ENCODE data around the gene AQP2.
"Not testable (repeated sequence)": the region's sequence is repeated elsewhere in the genome, so short reads cannot be mapped to it uniquely, and the experiment has no call there.

AQP2 gene

DNA sequence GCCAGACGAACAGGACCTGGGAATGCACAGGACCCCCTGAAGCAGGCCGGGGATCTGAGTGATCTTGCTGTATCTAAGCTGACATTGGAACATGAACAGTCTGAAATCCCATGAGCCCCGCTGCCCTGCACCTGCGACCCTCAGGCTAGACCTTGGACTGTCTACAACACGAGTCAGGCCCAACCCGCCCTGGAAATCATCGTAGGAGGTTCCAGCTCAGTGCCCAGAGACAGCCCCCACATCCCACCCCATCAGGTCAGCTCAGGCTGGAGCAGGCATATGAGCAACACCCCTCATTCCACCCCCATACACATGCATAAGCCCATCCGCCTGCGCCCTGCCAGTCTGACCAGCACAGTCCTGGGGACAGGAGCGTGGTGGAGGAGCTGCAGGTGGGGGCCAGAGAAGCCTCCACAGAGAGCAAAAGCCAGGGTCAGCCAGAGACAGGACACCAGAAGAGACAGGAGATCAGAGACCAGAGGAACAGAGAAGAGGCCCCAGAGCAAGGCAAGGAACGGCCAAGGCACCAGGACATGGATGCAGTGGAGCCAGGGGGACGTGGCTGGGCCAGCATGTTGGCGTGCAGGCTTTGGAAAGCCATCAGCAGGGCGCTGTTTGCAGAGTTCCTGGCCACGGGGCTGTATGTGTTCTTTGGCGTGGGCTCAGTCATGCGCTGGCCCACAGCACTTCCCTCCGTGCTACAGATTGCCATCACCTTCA is 22.3 kb downstream of the AQP2 start, which contains the start of gene AQP6:
Gene AQP6 (plus strand): TSS at position 307 of the 720 bp plus-strand sequence. CDS start 227 bp downstream, at position 534.
- DNase-seq, result no peak

GRCh38 chr12:49973361-49973830 is 22.9 kb downstream of the AQP2 start:
- no peak for DNase-seq

DNA sequence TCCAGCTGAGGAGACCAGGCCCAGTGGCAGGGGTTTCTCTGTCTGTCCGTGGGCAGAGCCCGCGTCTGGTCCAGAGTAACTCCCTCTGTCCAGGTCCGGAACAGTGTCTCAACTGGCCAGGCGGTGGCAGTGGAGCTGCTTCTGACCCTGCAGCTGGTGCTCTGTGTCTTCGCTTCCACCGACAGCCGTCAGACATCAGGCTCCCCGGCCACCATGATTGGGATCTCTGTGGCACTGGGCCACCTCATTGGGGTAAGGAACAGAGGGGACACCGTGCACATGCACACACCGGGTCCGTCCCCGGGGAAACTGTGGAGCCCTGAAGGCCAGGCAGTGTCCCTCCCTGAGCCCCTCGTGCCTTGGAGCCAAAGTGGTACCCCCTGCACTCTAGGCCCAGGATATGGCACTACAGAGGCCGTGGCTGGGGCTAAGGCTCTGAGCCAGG is 23.7 kb downstream of the AQP2 start:
- no peak for DNase-seq

- no peak for DNase-seq
These were observed 24.3 kb downstream of the AQP2 start for GRCh38 chr12:49974677-49975317.

- DNase-seq, result no peak
These were observed 24.8 kb downstream of the AQP2 start for GRCh38 chr12:49975318-49975761.

GRCh38 chr12:49976557-49976956 is 26.0 kb downstream of the AQP2 start:
- no peak for DNase-seq

DNA sequence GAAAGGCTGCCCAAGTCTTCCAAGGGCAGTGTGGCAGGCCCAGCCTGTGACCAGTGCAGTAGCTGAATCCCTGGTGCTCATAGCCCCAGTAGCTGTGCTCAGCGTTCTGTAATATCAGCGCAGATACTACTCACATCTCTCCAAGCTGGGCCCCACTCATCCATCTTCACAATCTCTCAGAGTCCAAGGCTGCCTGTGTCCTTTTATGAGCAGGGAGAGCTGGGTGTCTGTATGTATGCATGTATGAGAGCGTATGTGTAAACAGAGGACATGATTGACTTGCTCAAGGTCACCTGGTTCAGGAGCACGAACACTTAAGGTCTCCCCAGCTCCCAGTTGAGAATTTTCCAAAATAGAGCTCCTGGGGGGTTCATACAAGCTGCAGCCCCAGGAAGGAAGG is 27.6 kb downstream of the AQP2 start:
- DNase-seq, result no peak

DNA sequence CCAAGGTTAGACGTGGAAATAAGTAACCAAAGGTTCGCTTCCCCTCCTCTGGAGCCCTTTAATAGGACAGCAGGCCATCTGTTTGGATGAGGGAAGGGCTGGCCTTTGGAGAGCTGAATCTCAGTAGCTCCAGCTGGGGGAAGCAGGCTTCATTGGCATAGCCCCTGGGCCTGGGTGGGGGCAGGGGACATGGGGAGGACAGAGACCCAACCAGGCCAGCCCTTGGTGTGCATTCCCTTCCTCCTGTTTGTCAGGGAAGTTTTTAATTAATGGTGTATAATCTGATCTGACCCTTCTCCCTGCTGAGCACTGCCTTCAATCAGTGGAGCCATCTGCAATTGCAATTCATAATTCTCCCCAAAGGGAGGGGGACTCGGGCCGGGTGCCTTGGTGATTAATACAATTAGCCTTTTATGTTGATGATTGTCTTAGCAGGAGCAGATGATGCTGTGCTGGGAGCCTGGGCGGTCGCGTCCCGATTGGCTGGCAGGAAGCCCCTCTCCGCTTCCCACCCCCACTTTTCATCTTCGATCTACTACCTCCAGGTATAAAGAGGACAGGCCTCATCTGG is 28.6 kb downstream of the AQP2 start:
- no peak for DNase-seq

- no peak for DNase-seq
These were observed 29.3 kb downstream of the AQP2 start for GRCh38 chr12:49979791-49980190.

DNA sequence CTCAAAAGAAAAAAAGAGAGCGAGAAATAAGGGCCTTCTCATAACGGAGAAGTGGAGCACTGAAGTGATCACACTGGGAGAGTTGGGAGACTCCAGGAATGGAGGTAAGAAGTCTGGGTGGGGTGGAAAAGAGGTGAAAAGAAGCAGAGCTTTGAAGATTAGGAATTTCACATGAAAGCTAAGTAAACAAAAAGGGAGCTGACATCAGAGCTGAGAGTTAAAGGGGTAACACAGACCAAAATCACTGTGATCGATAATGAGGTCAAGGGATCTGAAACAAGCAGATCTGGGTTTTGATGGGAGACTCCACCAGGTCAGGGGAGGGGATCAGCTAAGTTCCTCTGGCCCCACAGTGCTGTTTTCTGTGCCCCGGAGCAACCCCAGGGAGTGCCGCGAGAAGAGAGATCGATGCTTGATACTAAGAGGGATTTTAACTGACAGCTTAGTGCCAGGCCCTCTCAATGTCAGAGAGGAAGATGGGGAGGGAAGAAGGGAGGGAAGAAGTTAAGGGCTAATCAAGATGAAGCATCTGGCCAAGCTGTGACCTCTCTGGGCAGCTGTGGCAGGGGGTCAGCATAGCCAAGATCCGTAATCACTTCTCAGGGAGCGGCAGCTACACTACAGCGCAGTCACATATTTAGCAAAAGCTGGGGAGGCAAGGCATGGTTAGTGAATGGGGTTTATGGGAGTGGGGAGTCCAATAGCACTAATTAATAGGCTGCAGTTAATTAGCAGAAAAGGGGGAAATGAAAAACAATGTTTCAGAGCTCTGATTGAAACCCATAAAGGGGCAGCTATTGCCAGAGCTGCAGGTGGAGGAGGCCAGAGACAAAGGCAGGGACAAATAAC is 30.2 kb downstream of the AQP2 start:
- no peak for DNase-seq

DNA sequence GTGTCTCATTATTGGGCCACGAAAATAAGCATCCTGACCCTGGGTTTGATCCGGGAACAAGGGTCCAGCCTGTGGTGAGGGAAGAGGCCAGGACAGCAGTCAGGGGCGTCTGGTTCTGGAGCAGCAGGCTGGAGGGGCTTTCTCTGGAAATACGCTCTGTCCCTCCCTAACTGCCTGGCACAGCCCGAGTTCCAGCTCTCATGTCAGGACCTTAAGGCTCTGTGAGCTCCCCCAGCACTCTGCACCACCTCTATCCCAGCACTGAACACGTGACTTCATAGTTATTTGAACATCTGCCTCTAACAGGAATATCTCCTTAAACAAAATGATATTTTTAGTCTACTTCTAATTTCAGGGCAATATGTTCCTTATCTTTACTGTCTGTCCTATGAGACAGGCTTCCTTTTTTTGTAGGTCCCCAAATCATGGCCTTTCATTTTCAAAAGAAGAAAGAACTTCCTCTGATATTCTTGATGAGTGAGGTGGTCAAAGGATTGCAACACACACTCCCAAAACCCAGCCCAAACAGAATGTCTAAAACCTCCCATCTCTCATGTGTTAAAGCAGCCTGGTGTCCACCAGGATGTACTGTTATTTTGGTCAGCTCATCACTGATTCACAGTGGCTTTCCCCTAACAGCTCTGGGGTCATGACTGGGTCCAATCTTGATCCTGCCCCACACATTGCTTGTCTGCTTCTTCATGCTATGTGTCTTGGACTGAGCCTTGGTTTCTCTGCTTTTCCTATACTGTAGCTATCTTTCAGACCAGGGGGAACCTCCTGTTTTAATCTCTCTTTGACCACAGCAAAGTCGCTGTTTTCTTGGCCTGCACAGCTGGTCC is 31.9 kb downstream of the AQP2 start:
- DNase-seq, result no peak

DNA sequence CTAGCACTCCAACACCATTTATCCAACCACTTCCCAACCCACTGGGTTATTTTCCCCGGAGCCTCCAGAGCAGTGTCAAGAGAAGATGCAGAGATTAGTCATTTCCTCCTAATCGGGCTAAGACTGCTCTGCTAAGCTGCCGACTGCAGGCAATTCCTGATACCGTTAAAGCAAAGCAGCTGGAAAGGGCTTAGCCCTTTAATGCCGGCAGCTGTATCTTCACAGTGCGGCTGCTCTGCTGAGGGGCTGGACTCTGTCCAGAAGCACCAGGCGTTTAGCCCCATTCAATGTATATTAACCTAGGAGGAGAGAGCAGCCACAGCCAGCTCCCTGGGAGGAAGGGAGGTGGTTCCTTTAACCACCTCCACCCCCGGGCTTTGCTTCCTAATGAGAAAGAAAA is 33.4 kb downstream of the AQP2 start:
- DNase-seq, result no peak

DNA sequence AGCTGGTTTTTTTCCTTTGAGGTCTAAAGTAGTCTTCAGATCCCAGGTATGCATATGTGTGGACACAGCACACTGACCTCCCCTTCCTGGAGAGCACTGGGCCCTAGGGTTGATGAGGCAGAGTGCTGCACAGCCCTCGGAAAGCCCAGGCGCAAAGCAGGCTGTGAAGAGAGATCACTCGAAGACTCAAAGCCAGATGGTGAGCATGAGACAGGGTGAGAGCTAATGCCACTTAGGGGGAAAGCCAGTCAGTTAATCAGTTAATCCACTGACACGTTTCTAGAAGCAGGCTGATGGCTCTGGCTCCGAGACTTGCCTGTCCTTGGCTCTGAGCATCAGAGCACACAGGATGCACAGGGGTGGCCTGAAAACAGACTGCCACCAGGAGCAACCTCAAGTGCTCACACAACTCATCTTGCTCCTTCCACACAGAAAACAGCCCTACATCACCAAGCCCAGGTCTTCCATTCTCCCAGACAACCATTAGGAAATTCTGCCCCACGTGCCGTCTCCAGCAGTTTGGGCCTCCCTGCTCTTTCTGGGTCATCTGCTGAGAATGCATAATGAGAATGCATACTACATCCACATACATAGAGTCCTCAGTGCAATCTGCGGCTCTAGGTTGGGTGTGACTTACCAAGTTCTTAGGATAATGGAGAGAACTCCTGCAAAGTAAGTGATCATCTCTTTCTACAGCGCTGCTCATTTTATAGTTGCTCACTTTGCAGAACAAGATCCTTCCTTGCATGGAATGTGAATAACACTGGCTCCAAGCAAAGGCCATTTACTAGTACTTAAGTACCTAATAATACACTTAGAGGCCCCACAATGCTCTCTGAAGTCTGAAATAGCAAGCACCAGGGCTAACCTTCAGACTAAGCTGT is 34.2 kb downstream of the AQP2 start:
- no peak for DNase-seq

DNA sequence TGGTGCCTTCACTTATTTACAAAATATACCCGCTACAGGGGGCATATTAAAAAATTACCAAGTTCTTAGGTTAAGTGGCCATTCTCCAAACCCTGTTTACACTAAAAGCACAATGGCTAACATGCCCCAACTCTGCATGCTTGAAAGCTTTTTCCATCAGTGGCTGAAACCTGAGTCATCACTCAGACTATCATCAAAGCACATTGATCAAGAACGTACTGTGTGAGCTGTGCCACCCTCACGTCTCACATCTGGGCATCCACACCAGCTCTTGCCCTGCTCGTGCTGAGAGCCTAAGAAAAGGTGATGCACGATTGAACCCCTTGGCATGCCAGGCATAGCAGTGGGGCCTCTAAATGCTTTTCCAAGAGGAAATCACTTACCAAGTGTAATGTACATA is 35.4 kb downstream of the AQP2 start:
- no peak for DNase-seq

- DNase-seq, result not testable (repeated sequence)
These were observed 35.9 kb downstream of the AQP2 start for GRCh38 chr12:49986476-49986875.

DNA sequence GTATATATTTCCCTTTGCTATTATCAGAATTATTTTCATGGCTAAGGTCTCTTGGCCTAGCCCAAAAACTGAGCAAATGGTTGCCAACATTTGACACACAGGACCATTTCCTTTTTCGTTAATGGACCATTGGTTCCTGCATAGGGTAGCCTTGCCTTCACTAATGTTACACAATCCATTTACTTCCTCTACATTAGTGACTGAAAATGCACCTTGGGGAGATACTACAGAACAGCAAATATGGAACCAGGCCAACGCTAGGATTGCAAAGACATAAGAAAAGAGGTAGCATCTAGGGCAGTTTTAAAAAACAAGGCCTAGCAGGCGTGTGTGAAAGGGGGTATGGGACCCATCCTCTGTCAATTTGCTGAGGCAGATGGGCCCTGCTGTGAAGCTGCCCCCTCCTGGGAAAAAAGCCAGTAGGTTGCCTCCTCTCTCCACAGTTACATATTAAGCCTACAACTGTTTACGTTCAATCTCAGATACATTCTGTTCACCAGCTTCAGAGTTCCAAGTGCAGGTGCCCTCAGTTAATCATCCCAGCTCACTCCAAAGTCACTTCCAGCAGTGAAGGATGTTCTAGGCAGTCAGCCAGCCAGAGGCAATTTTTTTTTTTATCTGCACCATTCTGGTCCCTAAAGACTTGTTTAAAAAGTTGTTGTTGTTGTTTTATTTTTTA is 37.2 kb downstream of the AQP2 start:
- DNase-seq, result no peak

- DNase-seq, result not testable (repeated sequence)
These were observed 38.9 kb downstream of the AQP2 start for GRCh38 chr12:49989400-49989799.

DNA sequence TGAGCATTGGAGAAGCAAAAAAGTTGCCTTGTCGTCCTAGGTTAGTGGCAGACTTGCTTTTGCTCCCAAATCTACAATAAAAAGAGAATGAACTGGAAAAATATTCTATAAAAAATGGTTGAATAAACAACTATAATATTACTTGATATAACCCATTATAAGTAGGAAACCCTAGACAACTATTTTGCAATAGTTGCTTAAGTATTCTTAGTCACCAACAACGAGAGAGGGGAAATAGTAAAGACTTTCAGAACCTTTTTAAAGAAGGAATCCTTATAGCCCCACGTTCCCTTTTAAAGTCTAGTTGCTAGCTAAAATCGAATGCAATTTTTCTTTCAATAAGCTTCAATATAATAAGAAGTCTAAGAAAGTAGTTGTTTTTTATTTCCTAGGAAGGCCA is 39.7 kb downstream of the AQP2 start:
- DNase-seq, result no peak

- DNase-seq, result no peak
These were observed 47.9 kb downstream of the AQP2 start for GRCh38 chr12:49998453-49998852.

- no peak for DNase-seq
These were observed 53.1 kb downstream of the AQP2 start for GRCh38 chr12:50003595-50003994.

Data from NCI-H1048 (cell line).